Ascending aorta (tissue), 2 donors: ENCODE results near the gene METTL24. TPM values are rescaled to one million over a fixed set of nuclear protein-coding genes. Genes with fewer than 3 reads are reported as not detected.

Source experiments
- DNase-seq, 2 donors: peaks; one replicate each; pipeline ENCODE4 v3.0.0-alpha.2; 2019; ENCODE audit warnings: low spot score in 2 of 2
- H3K27ac ChIP-seq, 2 donors: fragments of 200-600 bp; sonication (generic); one replicate each; pipeline ENCODE4 v1.5.1; 2016 to 2017; ENCODE audit warnings: mild to moderate bottlenecking in 1 of 2
- H3K27me3 ChIP-seq: fragments of 200-600 bp; sonication (generic); one replicate; pipeline ENCODE4 v1.5.1; 2017
- H3K36me3 ChIP-seq, 2 donors: fragments of 200-600 bp; sonication (generic); one replicate each; pipeline ENCODE4 v1.5.1; 2016
- H3K4me1 ChIP-seq, 2 donors: fragments of 200-600 bp; sonication (generic); one replicate each; pipeline ENCODE4 v1.5.1; 2016 to 2017; ENCODE audit warnings: mild to moderate bottlenecking in 1 of 2
- H3K4me3 ChIP-seq, 2 donors: fragments of 200-600 bp; sonication (generic); one replicate each; pipeline ENCODE4 v1.5.1; 2016 to 2017; ENCODE audit warnings: mild to moderate bottlenecking in 1 of 2
- H3K9me3 ChIP-seq, 2 donors: fragments of 200-600 bp; sonication (generic); one replicate each; pipeline ENCODE4 v1.5.1; 2016
- intact Hi-C: fragments of 100-400 bp; cut with DNase I; formaldehyde crosslinking; loops from one replicate; pipeline ENCODE4 v1.15.1; 2023
- total RNA-seq: library from RNA; depleted of rRNA; stranded (reverse); fragments of >200 nt; gene quantifications from one replicate; pipeline ENCODE4 v1.1.0, GENCODE V29; 2016
- TF ChIP-seq, protein P1 (sequence below), 3 experiments: fragments of 200-600 bp in 2 of 3; fragments of 450-650 bp in 1 of 3; sonication (generic) in 2 of 3; IDR thresholded peaks; one replicate each; pipeline ENCODE4 v1.5.1; 2016 to 2019; ENCODE audit warnings: antibody characterized with exemption in 3 of 3, mild to moderate bottlenecking in 1 of 3, moderate library complexity in 1 of 3

METTL24 gene
- total RNA-seq, 1 donor from 2014 or later: 2.0 TPM

DNA sequence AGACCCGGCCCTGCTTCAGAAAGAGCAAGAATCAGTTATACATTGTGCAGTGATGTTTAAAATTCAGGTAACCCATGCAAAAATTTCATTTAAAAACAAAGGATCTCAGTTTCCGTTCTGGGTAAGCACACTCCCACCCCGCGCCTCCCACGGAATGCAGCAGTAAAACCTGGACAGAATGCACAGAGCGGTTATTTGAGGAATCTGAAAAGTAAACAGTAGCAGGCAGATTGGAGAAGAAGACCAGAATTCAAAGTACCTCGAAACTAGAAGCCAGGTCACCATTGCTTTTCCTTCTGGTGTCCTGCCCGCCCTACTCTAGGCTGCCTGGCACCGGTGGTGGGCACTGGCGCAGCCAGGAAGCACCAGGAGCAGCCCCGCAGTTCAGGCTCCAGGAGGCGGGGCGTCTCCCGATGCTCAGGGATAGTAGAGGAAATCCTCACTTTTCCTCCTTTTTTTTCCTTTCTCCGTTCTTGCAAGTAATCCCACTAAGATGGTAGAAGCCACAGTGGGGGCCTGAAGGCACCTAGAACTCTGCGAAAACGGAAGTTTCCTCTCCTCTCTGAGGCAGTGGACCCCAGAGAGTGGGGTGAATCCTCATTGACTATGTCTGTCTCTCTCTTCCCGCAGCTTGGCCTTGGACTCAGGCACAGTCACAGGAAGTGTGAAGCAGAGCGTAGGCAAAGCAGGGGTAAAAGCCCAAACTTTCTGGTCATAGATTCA is 28.3 kb downstream of the METTL24 start:
- Histone ChIP-seq H3K4me1 (peaks cover 4 to 25% of the 10 kb centered on the region in 2 donors), H3K4me3 (peak overlapping the region; percentile 12 to 39), H3K9me3 (no peaks in the 10 kb centered on the region), H3K27ac (peak overlapping the region; percentile 33 to 68), H3K27me3 (no peaks in the 10 kb centered on the region), H3K36me3 (no peaks in the 10 kb centered on the region)
- DNase-seq: no peak
- intact Hi-C loops: loop anchor here (5.0 kb wide), 2 partner anchors 37 to 62 kb away; no protein-coding TSS in a partner anchor
- TF ChIP-seq, protein P1, sequence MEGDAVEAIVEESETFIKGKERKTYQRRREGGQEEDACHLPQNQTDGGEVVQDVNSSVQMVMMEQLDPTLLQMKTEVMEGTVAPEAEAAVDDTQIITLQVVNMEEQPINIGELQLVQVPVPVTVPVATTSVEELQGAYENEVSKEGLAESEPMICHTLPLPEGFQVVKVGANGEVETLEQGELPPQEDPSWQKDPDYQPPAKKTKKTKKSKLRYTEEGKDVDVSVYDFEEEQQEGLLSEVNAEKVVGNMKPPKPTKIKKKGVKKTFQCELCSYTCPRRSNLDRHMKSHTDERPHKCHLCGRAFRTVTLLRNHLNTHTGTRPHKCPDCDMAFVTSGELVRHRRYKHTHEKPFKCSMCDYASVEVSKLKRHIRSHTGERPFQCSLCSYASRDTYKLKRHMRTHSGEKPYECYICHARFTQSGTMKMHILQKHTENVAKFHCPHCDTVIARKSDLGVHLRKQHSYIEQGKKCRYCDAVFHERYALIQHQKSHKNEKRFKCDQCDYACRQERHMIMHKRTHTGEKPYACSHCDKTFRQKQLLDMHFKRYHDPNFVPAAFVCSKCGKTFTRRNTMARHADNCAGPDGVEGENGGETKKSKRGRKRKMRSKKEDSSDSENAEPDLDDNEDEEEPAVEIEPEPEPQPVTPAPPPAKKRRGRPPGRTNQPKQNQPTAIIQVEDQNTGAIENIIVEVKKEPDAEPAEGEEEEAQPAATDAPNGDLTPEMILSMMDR (IDR thresholded peaks at IDR 0.05): no peak

DNA sequence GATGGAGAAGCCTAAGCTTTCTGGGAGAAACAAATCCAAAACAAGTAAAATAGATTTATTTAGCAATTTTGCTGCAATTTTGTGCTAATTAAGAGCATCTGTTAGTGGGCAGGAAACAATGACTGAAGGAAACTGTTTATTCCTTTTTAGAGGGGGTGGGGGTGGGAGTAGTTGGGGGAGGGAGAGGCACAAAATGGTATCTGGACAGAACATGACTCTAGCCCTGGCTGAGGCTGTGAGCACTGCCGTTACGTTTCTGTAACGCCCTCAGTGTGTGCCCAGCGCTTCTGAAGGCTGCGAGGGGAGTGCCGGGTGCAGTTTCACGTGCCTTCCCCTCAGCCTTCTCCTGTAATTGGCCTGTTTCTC is 28.8 kb downstream of the METTL24 start:
- Histone ChIP-seq H3K27ac (peak overlapping the region; percentile 33 to 68), H3K36me3 (no peaks in the 10 kb centered on the region), H3K9me3 (no peaks in the 10 kb centered on the region), H3K4me1 (peaks cover 4 to 23% of the 10 kb centered on the region in 2 donors), H3K4me3 (peak overlapping the region in 1 of 2 donors; percentile 39), H3K27me3 (no peaks in the 10 kb centered on the region)
- intact Hi-C loops: loop anchor here (5.0 kb wide), 1 partner anchor 63 kb away; no protein-coding TSS in a partner anchor
- TF ChIP-seq, protein P1 (IDR thresholded peaks at IDR 0.05): no peak
- DNase-seq: no peak

DNA sequence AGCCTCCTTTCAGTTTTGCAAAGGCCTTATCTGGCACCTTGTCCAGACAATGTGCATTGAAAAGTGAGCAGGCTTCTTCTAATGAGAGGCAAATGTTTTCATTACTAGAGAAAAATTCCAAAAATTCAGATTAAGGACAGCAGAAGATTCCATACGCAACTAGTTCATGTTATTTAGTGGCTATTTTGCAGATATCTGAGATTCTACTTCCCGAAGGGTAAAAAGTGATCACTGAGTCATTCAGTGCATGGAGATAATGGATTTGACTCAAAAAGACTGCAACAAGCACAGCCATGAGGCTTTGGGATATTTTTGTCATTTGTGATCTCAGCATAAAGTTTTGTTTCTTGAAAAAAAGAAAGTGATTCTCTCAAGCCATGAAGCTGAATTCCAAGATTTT is 29.9 kb downstream of the METTL24 start:
- TF ChIP-seq, protein P1 (IDR thresholded peaks at IDR 0.05): no peak
- no peak for DNase-seq
- Histone ChIP-seq H3K4me3 (no peak overlapping the region), H3K27ac (peak overlapping the region; percentile 33 to 68), H3K36me3 (no peaks in the 10 kb centered on the region), H3K4me1 (peaks cover 4 to 23% of the 10 kb centered on the region in 2 donors), H3K27me3 (no peaks in the 10 kb centered on the region), H3K9me3 (no peaks in the 10 kb centered on the region)
- intact Hi-C loops: loop anchor here (5.0 kb wide), 1 partner anchor 64 kb away; no protein-coding TSS in a partner anchor

DNA sequence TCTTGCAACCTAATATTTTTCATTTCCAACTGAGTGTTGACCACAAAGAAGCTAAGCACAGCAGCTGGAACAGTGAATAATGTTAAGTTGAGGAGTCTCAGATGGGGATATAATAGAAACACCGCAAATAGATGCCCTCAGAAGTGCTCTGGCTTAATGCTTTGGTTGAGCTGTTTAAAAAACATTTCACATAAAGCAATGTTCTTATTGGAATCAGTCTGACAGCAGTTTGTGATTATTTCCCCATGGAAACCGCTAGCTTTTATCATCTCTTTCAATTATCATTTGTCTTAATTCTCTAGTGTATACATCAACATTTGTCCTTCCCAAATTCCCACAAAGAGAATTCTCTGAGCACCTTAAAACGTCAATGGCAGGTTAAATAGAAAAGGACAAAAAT is 30.8 kb downstream of the METTL24 start:
- Histone ChIP-seq H3K27me3 (no peaks in the 10 kb centered on the region), H3K4me1 (peaks cover 4 to 23% of the 10 kb centered on the region in 2 donors), H3K27ac (peak overlapping the region in 1 of 2 donors; percentile 33), H3K9me3 (no peaks in the 10 kb centered on the region), H3K36me3 (no peaks in the 10 kb centered on the region), H3K4me3 (no peak overlapping the region)
- TF ChIP-seq, protein P1 (IDR thresholded peaks at IDR 0.05): no peak
- intact Hi-C loops: loop anchor here (5.0 kb wide), 1 partner anchor 65 kb away; no protein-coding TSS in a partner anchor
- DNase-seq: no peak

DNA sequence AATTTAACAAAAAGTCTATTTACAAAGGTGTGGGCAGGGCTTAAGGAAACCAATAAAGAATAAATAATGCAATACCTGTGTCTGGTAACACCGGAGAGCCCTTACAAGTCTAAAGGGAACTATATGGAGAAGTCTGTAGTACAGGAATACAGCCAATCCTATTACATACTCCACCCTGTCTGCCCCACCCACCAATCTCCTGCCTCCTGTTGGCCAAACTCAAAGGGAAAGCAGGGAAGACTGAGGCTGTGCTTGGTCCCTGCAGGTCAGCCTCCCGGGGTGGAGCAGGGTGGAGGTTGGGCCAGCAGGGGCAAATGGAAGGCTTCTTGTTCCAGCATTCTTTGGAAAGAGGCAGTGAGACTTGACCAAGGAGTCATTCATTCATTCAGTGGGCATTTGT is 31.5 kb downstream of the METTL24 start:
- H3K4me1 ChIP-seq: peaks cover 4 to 17% of the 10 kb centered on the region in 2 donors
- no peak overlapping the region for H3K27ac ChIP-seq
- no peaks in the 10 kb centered on the region for H3K36me3 ChIP-seq

More for the DNA sequence above, 31.5 kb downstream of the METTL24 start:
- Histone ChIP-seq H3K9me3 (no peaks in the 10 kb centered on the region), H3K27me3 (no peaks in the 10 kb centered on the region), H3K4me3 (no peak overlapping the region)
- intact Hi-C loops: loop anchor here (5.0 kb wide), 1 partner anchor 66 kb away; no protein-coding TSS in a partner anchor
- no peak for DNase-seq
- TF ChIP-seq, protein P1 (IDR thresholded peaks at IDR 0.05): no peak
